PFSK-1 (cell line): ENCODE data around the gene CHRM1.

Source experiments
- FOXP2 ChIP-seq: optimal IDR thresholded peaks from 2 replicates; pipeline ENCODE3; 2011; ENCODE audit warnings: borderline replicate concordance, control low read depth, inconsistent platforms; ENCODE audit not compliant: insufficient read depth; ENCODE audit errors: extremely low read length, extremely low read depth
- POLR2AphosphoS5 ChIP-seq: IDR thresholded peaks from 2 replicates; pipeline ENCODE4 v1.6.1; 2012; ENCODE audit warnings: low read depth, mild to moderate bottlenecking, control low read depth, low read length, moderate library complexity
- SIN3A ChIP-seq: IDR thresholded peaks from 2 replicates; pipeline ENCODE4 v1.6.1; 2012; ENCODE audit warnings: mild to moderate bottlenecking, low read length, moderate library complexity, borderline replicate concordance; ENCODE audit not compliant: insufficient read depth
- TAF1 ChIP-seq: IDR thresholded peaks from 2 replicates; pipeline ENCODE4 v1.6.1; 2012; ENCODE audit warnings: low read length, control low read depth, borderline replicate concordance; ENCODE audit not compliant: insufficient read depth
- TF ChIP-seq, protein P1 (sequence below), 2 experiments: IDR thresholded peaks; 2 replicates each; pipeline versions ENCODE4 v1.6.1 to v1.8.0; 2011 to 2012; ENCODE audit warnings: low read depth in 2 of 2, low read length in 2 of 2, control low read depth in 1 of 2, inconsistent platforms in 1 of 2, mild to moderate bottlenecking in 1 of 2, moderate library complexity in 1 of 2; ENCODE audit not compliant: insufficient read depth in 1 of 2

Gene CHRM1

DNA sequence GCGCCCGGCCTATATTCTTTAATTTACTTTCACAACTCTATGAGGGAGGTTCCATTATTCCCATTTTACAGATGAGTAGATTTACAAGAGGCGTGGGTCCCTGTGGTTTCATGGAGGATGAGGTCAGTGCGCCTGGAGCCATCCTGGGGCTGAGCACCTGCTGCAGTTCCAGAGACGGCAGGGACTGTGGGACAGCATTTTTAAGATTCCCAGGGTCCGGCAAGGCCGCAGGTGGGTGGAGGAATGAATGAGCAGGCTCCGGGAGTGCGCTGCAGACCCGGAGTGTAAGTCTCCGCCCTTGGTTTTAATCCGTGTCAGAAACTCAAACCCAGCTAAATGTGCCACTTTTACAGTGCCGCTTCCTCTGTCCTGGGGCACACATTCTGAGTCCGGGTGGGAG is 4.1 kb upstream of the CHRM1 start:
- no peak for TF ChIP-seq TAF1
- no peak for TF ChIP-seq SIN3A
- TF ChIP-seq, protein P1, sequence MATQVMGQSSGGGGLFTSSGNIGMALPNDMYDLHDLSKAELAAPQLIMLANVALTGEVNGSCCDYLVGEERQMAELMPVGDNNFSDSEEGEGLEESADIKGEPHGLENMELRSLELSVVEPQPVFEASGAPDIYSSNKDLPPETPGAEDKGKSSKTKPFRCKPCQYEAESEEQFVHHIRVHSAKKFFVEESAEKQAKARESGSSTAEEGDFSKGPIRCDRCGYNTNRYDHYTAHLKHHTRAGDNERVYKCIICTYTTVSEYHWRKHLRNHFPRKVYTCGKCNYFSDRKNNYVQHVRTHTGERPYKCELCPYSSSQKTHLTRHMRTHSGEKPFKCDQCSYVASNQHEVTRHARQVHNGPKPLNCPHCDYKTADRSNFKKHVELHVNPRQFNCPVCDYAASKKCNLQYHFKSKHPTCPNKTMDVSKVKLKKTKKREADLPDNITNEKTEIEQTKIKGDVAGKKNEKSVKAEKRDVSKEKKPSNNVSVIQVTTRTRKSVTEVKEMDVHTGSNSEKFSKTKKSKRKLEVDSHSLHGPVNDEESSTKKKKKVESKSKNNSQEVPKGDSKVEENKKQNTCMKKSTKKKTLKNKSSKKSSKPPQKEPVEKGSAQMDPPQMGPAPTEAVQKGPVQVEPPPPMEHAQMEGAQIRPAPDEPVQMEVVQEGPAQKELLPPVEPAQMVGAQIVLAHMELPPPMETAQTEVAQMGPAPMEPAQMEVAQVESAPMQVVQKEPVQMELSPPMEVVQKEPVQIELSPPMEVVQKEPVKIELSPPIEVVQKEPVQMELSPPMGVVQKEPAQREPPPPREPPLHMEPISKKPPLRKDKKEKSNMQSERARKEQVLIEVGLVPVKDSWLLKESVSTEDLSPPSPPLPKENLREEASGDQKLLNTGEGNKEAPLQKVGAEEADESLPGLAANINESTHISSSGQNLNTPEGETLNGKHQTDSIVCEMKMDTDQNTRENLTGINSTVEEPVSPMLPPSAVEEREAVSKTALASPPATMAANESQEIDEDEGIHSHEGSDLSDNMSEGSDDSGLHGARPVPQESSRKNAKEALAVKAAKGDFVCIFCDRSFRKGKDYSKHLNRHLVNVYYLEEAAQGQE (IDR thresholded peaks at IDR 0.05; ENCODE audit: insufficient read depth in 1 of 2, low read depth in 2 of 2, low read length in 2 of 2) = no peak
- no peak for TF ChIP-seq POLR2AphosphoS5
- TF ChIP-seq FOXP2 = no peak

DNA sequence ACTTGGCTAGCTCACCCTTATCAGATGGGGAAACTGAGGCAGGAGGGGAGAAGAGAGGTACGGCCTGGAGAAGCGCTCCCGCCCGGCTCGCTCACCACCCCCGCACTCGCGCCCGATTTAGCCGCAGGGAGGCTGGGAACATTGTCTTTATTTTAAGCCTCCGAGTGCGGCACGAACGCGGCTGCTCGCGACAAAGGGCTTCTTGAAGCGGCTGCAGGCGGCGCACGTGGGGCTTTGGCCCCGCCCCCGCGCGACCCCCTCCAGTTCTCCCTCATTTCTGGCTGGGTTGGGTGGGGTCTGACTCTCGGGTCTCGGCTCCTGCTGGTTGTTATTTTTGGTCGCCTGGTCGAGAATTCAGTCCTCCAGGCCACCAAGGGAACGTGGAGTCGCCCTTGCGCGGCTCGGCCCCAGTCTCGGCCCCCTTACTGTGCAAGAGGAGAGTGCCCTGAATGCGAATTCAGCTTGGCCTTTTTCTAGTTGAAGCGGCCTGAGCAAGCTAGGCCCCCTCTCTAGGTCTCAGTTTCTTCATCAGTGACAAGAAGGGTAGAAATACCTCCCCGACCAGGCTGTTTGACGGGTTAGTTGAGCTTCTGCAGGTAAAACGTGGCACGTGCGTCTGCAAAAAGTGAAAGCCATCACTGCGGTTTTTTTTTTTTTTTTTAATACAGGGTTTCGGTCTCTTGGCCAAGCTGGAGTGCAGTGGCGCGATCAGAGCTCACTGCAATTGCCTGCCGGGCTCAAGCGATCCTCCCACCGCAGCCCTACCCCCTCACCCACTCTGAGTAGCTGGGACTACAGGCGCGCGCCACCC is 2.6 kb upstream of the CHRM1 start:
- TF ChIP-seq, protein P1 (IDR thresholded peaks at IDR 0.05; ENCODE audit: insufficient read depth in 1 of 2, low read depth in 2 of 2, low read length in 2 of 2) = no peak
- TF ChIP-seq SIN3A = no peak
- TF ChIP-seq FOXP2 = no peak
- TF ChIP-seq TAF1 = no peak
- TF ChIP-seq POLR2AphosphoS5 = no peak

DNA sequence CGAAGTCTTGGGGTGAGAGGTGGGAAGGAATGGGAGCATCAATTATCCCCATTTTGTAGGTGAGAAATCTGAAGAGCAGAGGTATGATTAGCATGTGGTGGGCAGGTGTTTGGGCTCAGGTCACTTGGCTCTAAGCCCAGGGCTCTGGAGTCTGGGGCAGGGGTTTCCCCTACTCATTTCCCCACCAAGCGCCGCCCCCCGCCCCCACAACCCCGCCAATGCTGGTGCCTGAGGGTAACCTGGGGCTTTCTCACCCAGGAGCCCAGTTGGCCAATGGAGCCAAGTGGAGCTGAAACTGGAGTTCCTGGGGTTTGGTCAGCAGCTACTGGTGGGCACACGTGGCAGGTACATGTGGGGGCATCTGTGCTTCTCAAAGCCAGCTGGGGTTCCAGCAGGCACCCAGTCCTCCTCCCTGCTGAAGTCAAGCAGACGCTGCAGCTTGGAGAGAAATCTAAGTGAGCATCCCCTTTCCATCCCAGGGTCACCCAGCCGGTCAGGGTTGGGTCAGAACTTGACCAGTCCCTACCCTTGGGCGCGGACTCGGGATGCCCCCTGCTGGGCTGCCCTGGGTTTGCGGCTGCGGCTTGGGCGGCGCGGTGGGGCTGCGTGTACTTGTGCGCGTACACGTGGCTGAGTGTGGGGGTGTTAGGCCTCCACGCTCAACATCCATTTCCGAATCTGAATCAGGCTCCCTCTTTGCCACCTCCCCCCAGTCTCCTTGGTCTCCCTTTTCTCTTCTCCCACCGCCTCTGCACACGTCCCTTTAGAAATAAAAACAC is 1.7 kb upstream of the CHRM1 start:
- TF ChIP-seq, protein P1 (IDR thresholded peaks at IDR 0.05; ENCODE audit: insufficient read depth in 1 of 2, low read depth in 2 of 2, low read length in 2 of 2) = no peak
- TF ChIP-seq FOXP2 = no peak
- no peak for TF ChIP-seq POLR2AphosphoS5

DNA sequence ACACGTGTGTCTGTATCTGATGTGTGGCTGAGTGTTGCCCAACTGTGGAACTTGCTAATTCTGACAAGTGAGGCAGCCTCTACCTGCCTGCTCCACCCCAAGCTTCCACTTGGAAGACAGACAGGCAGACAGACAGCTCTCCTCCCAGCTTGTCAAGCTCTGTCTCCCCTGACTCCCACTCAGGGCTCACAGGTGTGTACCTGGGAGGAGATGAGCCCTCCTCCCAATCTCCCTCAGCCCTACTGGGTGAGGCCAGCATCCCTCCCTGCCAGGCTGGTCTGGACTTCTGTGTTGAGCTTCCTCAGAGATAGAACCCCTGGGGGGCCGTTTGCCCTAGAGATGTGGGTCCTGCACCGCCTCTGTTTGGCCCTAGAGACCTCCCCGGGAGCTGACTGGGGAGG is 1.0 kb upstream of the CHRM1 start:
- TF ChIP-seq, protein P1 (IDR thresholded peaks at IDR 0.05; ENCODE audit: insufficient read depth in 1 of 2, low read depth in 2 of 2, low read length in 2 of 2) = no peak
- TF ChIP-seq FOXP2 = no peak
- TF ChIP-seq SIN3A = no peak
- no peak for TF ChIP-seq TAF1
- TF ChIP-seq POLR2AphosphoS5 = no peak
